Fibroblast of the aortic adventitia (primary cell): Measurements from ENCODE around the gene GATA5. TPM values are rescaled to one million over a fixed set of nuclear protein-coding genes. Genes with fewer than 3 reads are reported as not detected.

Source experiments
- DNase-seq: peaks from one replicate; pipeline ENCODE4 v3.0.0-alpha.2; 2010; ENCODE audit warnings: low read depth
- H3K4me3 ChIP-seq: 2 replicates; pipeline ENCODE4 v1.5.1; 2011; ENCODE audit warnings: low read depth, mild to moderate bottlenecking, control low read depth, low read length, moderate library complexity
- total RNA-seq: library from RNA; depleted of rRNA; stranded (reverse); fragments of >200 nt; gene quantifications from 2 replicates; pipeline ENCODE4 v1.2.3, GENCODE V29; 2012; ENCODE audit warnings: low replicate concordance
- TF ChIP-seq, protein P1 (sequence below): IDR thresholded peaks from 2 replicates; pipeline ENCODE4 v1.5.1; 2011; ENCODE audit warnings: mild to moderate bottlenecking, low read length, control low read depth, inconsistent platforms; ENCODE audit not compliant: insufficient read depth

GATA5 gene
- total RNA-seq, 1 donor, result not detected

DNA sequence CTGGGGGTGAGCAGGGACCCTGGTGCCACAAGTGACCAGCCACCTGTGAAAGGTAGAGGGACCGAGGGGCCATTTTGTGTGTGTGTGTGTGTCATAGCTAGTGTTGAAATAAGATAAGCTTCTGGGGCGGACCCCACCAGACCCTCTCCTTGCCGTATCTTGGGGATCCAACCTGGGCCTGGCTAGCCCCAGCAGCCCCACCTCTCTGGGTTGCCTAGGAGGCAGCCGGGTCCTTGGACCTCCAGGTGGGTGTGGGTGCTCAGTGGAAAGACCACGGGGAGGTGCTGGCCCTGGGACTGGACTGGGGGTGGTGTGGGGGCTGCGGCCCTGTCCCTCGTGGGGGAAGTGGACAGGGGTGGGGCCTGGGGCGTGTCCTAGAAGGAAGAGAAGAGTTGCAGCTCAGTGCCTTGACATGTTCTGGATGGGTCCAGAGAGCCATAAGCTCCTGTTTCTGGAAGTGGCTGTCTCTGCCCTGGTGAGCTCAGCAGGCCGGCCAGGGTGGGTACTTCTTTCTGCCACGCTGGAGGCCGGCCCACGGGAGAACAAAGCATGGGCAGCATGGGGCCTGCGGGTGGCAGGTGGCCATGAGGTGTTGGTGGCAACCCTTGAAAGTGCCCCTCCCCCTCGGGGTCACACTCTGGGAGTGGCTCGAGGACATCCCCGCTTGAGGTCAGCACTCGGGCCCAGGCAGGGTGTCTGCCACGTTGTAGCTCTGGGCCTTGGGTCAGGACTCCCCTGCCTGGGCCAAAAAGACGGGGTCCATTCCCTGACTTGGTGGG lies 56.9 kb downstream of the GATA5 start:
- TF ChIP-seq, protein P1, sequence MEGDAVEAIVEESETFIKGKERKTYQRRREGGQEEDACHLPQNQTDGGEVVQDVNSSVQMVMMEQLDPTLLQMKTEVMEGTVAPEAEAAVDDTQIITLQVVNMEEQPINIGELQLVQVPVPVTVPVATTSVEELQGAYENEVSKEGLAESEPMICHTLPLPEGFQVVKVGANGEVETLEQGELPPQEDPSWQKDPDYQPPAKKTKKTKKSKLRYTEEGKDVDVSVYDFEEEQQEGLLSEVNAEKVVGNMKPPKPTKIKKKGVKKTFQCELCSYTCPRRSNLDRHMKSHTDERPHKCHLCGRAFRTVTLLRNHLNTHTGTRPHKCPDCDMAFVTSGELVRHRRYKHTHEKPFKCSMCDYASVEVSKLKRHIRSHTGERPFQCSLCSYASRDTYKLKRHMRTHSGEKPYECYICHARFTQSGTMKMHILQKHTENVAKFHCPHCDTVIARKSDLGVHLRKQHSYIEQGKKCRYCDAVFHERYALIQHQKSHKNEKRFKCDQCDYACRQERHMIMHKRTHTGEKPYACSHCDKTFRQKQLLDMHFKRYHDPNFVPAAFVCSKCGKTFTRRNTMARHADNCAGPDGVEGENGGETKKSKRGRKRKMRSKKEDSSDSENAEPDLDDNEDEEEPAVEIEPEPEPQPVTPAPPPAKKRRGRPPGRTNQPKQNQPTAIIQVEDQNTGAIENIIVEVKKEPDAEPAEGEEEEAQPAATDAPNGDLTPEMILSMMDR, result no peak
- H3K4me3 ChIP-seq, result no peak overlapping the region
- DNase-seq, result no peak

DNA sequence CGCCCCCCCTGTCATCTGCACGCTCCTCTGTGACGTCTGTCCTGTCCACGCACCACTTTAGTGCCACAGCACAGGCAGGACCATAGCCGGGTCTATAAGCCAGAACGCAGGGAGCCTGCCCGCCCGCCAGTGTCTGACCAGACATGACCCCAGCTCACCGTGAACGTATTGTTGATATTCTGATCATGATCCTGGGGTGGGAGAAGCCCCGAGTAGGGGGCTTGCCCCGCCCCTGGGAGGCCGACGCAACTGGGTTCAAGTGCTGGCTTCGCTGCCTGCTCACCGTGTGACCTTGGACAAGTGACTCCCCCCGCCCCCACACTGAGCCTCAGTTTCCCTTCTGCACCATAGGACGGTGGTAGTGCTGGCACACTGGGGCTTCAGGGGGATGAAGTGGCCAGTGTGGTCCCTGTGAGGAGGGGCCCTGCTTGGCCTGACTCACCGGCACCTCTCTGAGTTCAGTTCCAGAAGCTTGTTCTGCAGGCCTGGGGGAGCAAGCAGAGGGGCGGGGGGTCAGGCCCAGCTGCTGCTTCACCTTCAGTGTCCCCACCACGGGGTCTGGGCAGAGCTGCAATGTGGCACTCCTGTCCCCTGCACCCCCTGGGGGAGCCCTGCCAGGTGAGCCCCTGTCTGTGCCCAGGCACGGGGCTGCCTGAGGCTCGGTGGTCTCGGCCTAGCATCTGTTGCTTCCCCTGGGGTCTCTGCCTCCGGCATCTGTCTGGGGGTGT lies 57.6 kb downstream of the GATA5 start:
- no peak overlapping the region for H3K4me3 ChIP-seq
- no peak for DNase-seq
- TF ChIP-seq, protein P1, result no peak

DNA sequence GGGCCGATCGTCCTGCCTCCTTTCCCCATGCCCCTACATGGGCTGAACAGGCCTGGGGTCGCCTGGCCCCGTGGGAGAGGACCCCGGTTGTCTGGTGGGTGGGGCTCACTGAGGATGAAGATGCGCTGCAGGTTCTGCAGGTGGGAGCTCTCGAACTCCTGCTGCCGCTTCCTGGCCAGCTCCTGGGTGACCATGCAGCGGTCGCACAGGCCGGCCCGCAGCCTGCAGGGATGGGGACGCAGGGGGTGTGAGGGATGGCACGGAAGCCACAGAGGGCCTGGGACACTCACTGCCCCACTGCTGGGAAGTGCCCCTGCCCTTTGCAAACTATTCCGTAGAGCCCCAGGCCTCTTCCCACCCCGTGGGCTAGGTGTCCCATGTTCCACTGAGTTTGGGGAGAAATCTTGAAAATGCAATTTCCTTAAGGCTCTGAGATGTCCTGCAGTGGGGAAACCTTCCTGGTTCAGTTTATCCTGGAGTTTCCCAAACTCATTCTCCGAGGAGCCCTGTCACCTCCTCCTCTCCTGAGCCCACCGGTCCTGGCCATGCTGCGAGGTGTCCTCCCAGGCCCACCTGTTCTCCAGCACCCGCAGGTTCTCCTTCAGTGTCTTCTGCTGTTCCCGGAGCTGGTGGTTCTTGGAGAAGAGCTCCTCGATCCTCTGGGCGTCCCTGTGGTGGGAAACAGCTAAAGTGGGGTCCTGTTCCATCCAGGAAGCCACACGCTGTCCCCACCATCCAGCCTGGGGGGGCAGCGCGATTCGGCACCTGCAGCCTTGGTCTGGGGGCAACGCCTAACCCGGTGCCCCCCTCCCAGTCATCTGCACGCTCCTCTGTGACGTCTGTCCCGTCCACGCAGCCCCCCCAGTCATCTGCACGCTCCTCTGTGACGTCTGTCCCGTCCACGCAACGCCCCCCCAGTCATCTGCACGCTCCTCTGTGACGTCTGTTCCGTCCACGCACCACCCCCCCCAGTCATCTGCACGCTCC lies 58.9 kb downstream of the GATA5 start:
- no peak overlapping the region for H3K4me3 ChIP-seq
- TF ChIP-seq, protein P1, result no peak
- DNase-seq, result no peak

DNA sequence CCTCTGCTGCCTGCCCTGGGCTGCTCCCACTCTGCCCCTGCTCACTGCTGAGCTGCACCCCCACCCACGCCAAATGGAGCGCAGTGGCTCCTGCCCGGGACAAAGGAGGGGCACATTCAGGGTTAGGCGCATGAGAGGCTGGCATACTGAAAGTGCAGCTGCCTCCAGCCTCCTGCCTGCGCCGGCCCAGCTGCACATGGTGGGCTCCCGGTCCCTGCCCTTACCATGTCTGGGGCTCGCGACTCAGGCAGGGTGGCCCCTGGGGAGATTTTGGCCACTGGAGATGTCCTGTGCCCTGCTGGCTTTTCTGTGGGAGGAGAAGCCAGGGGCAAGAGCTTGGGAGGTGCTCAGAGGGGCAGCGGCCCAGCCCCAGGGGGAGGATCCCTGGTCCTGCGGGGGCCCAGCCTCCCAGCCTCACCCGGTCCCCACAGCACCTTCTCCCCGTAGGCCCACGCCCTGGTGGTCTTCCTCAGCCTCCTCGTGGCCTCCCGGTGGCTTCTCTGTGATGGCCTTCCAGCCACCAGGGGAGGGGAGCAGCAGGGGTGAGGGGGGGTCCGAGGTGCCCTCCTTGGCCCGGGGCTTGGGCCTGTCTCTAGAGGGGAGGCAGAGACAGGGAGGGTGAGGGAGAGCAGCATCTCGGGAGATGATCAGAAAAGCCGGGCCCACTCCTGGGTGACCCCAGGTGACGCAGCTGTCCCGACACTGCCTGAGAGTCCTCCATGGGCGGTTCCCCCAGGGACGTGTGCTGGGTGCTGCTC lies 60.3 kb downstream of the GATA5 start:
- TF ChIP-seq, protein P1, result no peak
- no peak for DNase-seq
- no peak overlapping the region for H3K4me3 ChIP-seq

DNA sequence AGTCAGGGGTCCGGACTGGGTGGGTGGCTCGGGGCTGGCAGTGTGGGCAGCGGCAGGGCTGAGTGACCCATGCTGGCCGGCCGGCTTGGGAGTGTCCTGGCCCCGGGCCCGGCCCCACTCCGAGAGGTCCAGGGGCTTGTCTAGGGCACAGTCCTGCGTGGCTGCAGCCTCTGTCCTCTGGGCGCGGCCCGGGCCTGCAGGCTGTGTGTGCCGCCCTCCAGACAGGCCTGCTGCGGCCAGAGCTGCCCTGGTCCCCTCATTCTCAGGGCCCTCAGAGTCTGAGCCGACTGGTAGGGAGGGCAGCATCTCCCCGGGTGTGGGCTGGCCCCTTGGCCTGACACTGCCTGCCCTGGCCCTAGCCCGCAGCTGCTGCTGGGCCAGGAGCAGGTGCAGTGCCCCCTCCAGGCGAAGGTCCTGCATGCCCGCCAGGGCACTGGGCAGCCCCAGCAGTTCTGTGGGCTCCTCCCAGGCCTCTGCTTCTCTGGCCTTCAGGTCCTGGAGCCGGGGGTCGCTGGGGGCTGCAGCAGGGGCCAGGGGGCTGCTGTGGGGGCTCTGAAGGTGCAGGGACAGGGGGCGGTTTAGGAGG lies 61.8 kb downstream of the GATA5 start:
- no peak for DNase-seq
- H3K4me3 ChIP-seq, result no peak overlapping the region
- TF ChIP-seq, protein P1, result no peak

Other genes with a start within 250 kb of the GATA5 start
- gene OSBPL2, start 237.5 kb downstream of the GATA5 start, total RNA-seq, result 21.1 and 31.6 TPM in 2 replicates
- 73.8 and 81.3 TPM in 2 replicates for gene ADRM1, start 173.0 kb downstream of the GATA5 start, total RNA-seq
- 5.6 and 11.1 TPM in 2 replicates for gene LAMA5, start 108.7 kb downstream of the GATA5 start, total RNA-seq
- 754 and 1,887 TPM in 2 replicates for gene RPS21, start 88.9 kb downstream of the GATA5 start, total RNA-seq
- 1.1 and 4.3 TPM in 2 replicates for gene CABLES2, start 68.7 kb downstream of the GATA5 start, total RNA-seq
- gene RBBP8NL, start 48.5 kb downstream of the GATA5 start, total RNA-seq, result not detected in 2 replicates
- gene SLCO4A1, start 166.5 kb upstream of the GATA5 start, total RNA-seq, result 0.72 and 0.90 TPM in 2 replicates
- gene NTSR1, start 232.8 kb upstream of the GATA5 start, total RNA-seq, result 8.0 TPM in 1 of 2 replicates, not detected in the other